Endodermal cell (in vitro differentiated cells): ENCODE data around the gene LIX1L. TPM values are rescaled to one million over a fixed set of nuclear protein-coding genes. Genes with fewer than 3 reads are reported as not detected.

Experiments used
- DNase-seq: peaks from one replicate; pipeline ENCODE4 v3.0.0-alpha.2; 2017
- H3K27ac ChIP-seq: 2 replicates; pipeline ENCODE4 v1.5.1; 2013; ENCODE audit warnings: mild to moderate bottlenecking, low read depth, low read length, moderate library complexity
- H3K27me3 ChIP-seq: 2 replicates; pipeline ENCODE4 v1.6.1; 2013; ENCODE audit warnings: mild to moderate bottlenecking, low read length, moderate library complexity; ENCODE audit not compliant: insufficient read depth, control insufficient read depth, poor library complexity, severe bottlenecking
- H3K36me3 ChIP-seq: 2 replicates; pipeline ENCODE4 v1.7.0; 2013; ENCODE audit warnings: mild to moderate bottlenecking, low read length, moderate library complexity; ENCODE audit not compliant: control insufficient read depth, insufficient read depth
- H3K4me1 ChIP-seq: one replicate; pipeline ENCODE4 v1.7.0; 2013; ENCODE audit warnings: low read length; ENCODE audit not compliant: control insufficient read depth, insufficient read depth
- H3K4me3 ChIP-seq: 2 replicates; pipeline ENCODE4 v1.5.1; 2013; ENCODE audit warnings: mild to moderate bottlenecking, low read length, moderate library complexity
- H3K9ac ChIP-seq: 2 replicates; pipeline ENCODE4 v1.6.1; 2013; ENCODE audit warnings: mild to moderate bottlenecking, low read length, moderate library complexity; ENCODE audit not compliant: poor library complexity, severe bottlenecking; ENCODE audit errors: extremely low read depth
- H3K9me3 ChIP-seq: 2 replicates; pipeline ENCODE4 v1.6.1; 2013; ENCODE audit warnings: mild to moderate bottlenecking, low read length, moderate library complexity; ENCODE audit not compliant: control insufficient read depth
- H3K27ac Mint-ChIP-seq: 2 replicates; pipeline ENCODE4 v1.8.0; 2020; ENCODE audit warnings: mixed read lengths
- H3K27me3 Mint-ChIP-seq: 2 replicates; pipeline ENCODE4 v1.8.0; 2021; ENCODE audit warnings: mild to moderate bottlenecking, mixed read lengths; ENCODE audit not compliant: insufficient read depth
- H3K36me3 Mint-ChIP-seq: 2 replicates; pipeline ENCODE4 v1.8.0; 2020; ENCODE audit warnings: low read depth, mixed read lengths
- H3K4me1 Mint-ChIP-seq: 2 replicates; pipeline ENCODE4 v1.8.0; 2020; ENCODE audit warnings: mixed read lengths
- H3K4me3 Mint-ChIP-seq: 2 replicates; pipeline ENCODE4 v1.8.0; 2020; ENCODE audit warnings: mild to moderate bottlenecking, moderate library complexity, mixed read lengths
- H3K9me3 Mint-ChIP-seq: 2 replicates; pipeline ENCODE4 v1.8.0; 2020; ENCODE audit warnings: mild to moderate bottlenecking, mixed read lengths
- WGBS, 2 experiments: methylation state at CpG; one replicate each; pipeline versions ENCODE4 v1.1.5 to v1.1.7; 2013; ENCODE audit warnings: missing lambda C conversion rate in 2 of 2, mixed read lengths in 1 of 2; ENCODE audit not compliant: insufficient coverage in 1 of 2, insufficient read length in 1 of 2; 5-methylcytosine and 5-hydroxymethylcytosine counted together
- total RNA-seq, 2 donors: library from RNA; stranded (reverse); fragmentation: NEBNext Ultra II Directional in 1 of 2; extraction: Animal tissue kit (Norgen Biotek cat#: 25700) in 1 of 2; gene quantifications; 2 replicates in 1 of 2; 3 replicates in 1 of 2; pipeline ENCODE4 v1.2.1, GENCODE V29; 2021
- TF ChIP-seq, protein P1 (sequence below): fragments of 200-600 bp; sonication (generic); conservative IDR thresholded peaks from 2 replicates; pipeline ENCODE4 v1.5.0; 2021; ENCODE audit warnings: antibody characterized with exemption, mild to moderate bottlenecking

Gene LIX1L
- total RNA-seq, 2 donors from 2014 or later: 16.6 to 21.3 TPM

DNA sequence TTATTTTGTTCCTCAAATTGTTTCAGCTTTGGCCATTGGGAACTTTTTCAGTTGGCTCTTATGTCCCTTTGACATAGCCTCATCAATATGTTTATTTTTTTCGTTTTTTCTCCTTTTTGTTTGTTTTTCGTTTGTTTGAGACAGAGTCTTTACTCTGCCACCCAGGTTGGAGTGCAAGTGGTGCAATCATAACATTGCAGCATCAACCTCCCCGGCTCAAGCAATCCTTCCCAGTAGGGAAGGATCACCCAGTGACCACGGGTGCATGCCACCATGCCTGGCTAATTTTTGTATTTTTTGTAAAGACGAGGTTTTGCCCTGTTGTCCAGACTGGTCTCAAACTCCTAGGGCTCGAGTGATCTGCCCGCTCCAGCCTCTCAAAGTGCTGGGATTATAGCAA is 14.8 kb upstream of the LIX1L start:
- peaks cover under 1% of the 10 kb centered on the region for H3K9me3 Mint-ChIP-seq
- no peaks in the 10 kb centered on the region for H3K27me3 ChIP-seq
- peaks cover 2% of the 10 kb centered on the region for H3K27me3 Mint-ChIP-seq
- TF ChIP-seq, protein P1, sequence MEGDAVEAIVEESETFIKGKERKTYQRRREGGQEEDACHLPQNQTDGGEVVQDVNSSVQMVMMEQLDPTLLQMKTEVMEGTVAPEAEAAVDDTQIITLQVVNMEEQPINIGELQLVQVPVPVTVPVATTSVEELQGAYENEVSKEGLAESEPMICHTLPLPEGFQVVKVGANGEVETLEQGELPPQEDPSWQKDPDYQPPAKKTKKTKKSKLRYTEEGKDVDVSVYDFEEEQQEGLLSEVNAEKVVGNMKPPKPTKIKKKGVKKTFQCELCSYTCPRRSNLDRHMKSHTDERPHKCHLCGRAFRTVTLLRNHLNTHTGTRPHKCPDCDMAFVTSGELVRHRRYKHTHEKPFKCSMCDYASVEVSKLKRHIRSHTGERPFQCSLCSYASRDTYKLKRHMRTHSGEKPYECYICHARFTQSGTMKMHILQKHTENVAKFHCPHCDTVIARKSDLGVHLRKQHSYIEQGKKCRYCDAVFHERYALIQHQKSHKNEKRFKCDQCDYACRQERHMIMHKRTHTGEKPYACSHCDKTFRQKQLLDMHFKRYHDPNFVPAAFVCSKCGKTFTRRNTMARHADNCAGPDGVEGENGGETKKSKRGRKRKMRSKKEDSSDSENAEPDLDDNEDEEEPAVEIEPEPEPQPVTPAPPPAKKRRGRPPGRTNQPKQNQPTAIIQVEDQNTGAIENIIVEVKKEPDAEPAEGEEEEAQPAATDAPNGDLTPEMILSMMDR: no peak
- WGBS, 2 experiments: 91 to 94% methylated on average over 5 to 7 of the region's 7 CpGs
- no peak overlapping the region for H3K4me3 ChIP-seq
- H3K4me1 Mint-ChIP-seq: no peaks in the 10 kb centered on the region
- H3K27ac ChIP-seq: no peak overlapping the region
- no peaks in the 10 kb centered on the region for H3K4me1 ChIP-seq
- H3K4me3 Mint-ChIP-seq: no peak overlapping the region
- peaks cover 4% of the 10 kb centered on the region for H3K36me3 Mint-ChIP-seq
- H3K27ac Mint-ChIP-seq: no peak overlapping the region
- H3K9ac ChIP-seq: no peak overlapping the region
- DNase-seq: peak; percentile 19
- peaks cover 1% of the 10 kb centered on the region for H3K9me3 ChIP-seq
- no peaks in the 10 kb centered on the region for H3K36me3 ChIP-seq

DNA sequence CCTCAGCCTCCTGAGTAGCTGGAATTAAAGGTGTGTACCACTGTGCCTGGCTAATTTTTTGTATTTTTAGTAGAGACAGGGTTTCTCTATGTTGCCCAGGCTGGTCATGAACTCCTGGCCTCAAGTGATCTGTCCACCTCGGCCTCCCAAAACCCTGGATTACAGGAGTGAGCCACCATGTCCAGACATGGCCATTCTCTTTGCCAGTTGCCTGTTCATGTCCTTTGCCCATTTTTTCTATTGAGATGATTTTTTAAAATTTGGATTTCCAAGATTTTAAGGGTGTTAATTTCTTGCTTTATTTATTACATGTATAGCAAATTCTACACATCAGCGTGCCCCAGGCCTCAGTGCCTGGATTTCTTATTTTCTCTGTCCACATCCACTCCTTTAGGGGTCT is 9.5 kb upstream of the LIX1L start:
- H3K4me1 ChIP-seq: peaks cover 3% of the 10 kb centered on the region
- H3K27ac ChIP-seq: no peak overlapping the region
- H3K27me3 Mint-ChIP-seq: peaks cover 18% of the 10 kb centered on the region
- no peaks in the 10 kb centered on the region for H3K36me3 ChIP-seq
- 90 to 92% methylated on average over 1 to 2 of the region's 2 CpGs for WGBS, 2 experiments
- H3K4me1 Mint-ChIP-seq: peaks cover 13% of the 10 kb centered on the region
- H3K9me3 Mint-ChIP-seq: peaks cover 12% of the 10 kb centered on the region
- no peak for DNase-seq
- TF ChIP-seq, protein P1: no peak
- H3K4me3 ChIP-seq: no peak overlapping the region
- no peak overlapping the region for H3K27ac Mint-ChIP-seq
- peaks cover 8% of the 10 kb centered on the region for H3K27me3 ChIP-seq
- H3K9me3 ChIP-seq: peaks cover 10% of the 10 kb centered on the region
- H3K9ac ChIP-seq: no peak overlapping the region
- peaks cover 7% of the 10 kb centered on the region for H3K36me3 Mint-ChIP-seq
- no peak overlapping the region for H3K4me3 Mint-ChIP-seq

DNA sequence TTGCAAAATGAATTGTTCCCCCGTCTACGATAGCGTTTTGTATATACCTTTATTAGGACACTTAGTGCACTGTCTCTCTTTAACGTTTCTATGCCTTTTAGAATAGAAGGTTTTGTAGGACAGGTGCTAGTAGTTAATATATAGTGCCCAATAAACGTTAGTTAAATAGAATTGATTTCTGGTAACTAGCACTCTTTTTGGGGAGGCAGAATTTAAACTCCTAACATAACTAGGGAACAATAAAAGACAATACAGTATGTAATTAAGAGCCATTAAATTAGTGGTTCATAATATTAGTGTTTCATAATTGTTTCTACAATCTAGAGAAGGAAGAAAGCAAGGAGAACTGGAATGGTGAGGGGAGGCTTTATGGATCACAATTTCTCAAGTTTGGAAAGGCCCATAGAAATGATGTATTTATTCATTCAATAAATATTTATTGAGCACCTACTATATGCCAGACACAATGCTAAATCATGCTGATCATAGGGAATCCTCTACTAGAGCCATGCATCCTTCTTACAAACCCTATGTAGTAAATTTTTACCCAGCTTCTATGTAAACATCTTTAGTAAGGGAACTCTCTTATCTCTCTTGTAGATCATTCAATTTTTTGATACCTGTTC is 7.4 kb upstream of the LIX1L start:
- TF ChIP-seq, protein P1: no peak
- Mint-ChIP-seq H3K4me1 (peaks cover 22% of the 10 kb centered on the region), H3K9me3 (peaks cover 12% of the 10 kb centered on the region), H3K4me3 (peak overlapping the region; percentile 75), H3K27ac (no peak overlapping the region), H3K36me3 (peaks cover 7% of the 10 kb centered on the region), H3K27me3 (peaks cover 36% of the 10 kb centered on the region)
- Histone ChIP-seq H3K9me3 (peaks cover 10% of the 10 kb centered on the region), H3K27me3 (peaks cover 21% of the 10 kb centered on the region), H3K4me1 (peaks cover 3% of the 10 kb centered on the region), H3K9ac (no peak overlapping the region), H3K27ac (no peak overlapping the region), H3K36me3 (no peaks in the 10 kb centered on the region), H3K4me3 (peak overlapping the region; percentile 87)
- WGBS, 2 experiments: 35% methylated on average over 5 of the region's 5 CpGs; no CpG with 5 or more reads in 1 of the 2 experiments
- DNase-seq: no peak
